ENCODE measurements around the gene EPB41L3.
"Not testable (repeated sequence)": the region's sequence is repeated elsewhere in the genome, so short reads cannot be mapped to it uniquely, and the experiment has no call there.

The EPB41L3 gene

DNA sequence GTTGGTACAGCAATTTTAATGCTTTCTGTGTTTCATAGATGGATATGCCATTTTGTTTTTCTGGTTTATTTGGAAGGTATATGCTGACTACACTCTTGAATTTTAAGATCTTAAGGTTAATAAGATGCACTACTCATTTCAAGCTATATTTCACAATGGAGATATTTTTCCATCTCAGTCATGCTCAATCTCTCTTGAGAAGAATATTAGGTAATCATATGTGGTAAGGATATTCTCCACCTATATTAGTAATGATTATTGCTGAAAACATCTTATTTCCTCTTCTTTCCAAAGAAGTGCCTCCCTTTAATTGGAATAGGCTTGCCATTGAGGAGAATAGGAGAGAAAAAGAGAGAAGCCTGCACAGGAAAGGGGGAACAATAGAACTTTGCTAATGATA, 40.1 kb downstream of the EPB41L3 start:
- peak; percentile 4 for DNase-seq (ENCODE audit: low read depth)

DNA sequence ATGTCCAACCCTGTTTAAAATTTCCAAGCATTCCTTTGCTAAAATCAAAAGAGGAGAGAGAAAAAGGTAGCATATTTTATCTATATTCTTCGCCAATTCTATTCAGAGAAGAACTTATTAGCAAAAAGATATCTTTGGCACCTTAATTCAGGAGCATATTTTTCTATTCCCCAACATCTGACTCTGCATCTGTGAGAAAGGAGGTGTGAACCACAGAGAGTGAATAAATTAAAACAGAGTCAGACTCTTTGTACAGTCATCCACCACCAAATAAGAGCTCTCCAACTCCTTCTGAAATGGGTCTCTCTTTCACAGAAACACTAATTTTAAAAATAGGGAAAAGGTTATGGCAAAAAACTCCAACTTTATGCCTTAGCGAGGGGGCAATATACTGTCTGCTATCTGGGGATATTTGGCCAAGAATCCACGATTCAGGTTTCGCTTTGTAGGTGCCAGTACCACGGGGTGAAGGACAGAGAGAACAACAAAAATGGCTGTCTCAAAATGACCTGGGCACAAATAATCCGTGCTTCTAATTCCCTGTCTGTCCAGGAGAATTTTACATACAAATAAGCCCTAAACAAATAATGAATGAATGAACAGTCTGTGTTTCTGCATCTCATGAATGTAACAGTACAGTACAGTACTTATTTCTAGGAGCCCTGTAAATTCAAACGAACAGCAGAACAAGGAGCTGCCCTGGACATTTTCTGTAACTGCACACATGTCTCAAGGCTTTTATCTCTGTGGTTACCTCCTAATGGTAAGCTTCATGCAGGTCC, 43.4 kb downstream of the EPB41L3 start:
- no peak overlapping the region for H3K4me3 ChIP-seq (ENCODE audit: low read length)
- TF ChIP-seq, protein P1, sequence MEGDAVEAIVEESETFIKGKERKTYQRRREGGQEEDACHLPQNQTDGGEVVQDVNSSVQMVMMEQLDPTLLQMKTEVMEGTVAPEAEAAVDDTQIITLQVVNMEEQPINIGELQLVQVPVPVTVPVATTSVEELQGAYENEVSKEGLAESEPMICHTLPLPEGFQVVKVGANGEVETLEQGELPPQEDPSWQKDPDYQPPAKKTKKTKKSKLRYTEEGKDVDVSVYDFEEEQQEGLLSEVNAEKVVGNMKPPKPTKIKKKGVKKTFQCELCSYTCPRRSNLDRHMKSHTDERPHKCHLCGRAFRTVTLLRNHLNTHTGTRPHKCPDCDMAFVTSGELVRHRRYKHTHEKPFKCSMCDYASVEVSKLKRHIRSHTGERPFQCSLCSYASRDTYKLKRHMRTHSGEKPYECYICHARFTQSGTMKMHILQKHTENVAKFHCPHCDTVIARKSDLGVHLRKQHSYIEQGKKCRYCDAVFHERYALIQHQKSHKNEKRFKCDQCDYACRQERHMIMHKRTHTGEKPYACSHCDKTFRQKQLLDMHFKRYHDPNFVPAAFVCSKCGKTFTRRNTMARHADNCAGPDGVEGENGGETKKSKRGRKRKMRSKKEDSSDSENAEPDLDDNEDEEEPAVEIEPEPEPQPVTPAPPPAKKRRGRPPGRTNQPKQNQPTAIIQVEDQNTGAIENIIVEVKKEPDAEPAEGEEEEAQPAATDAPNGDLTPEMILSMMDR (IDR thresholded peaks at IDR 0.05; ENCODE audit: insufficient read depth, low read depth, low read length, missing control alignments), result no peak
- DNase-seq (ENCODE audit: low read depth), result no peak

More for the DNA sequence above, 40.1 kb downstream of the EPB41L3 start:
- TF ChIP-seq, protein P1 (IDR thresholded peaks at IDR 0.05; ENCODE audit: insufficient read depth, low read depth, low read length, missing control alignments), result no peak
- H3K4me3 ChIP-seq (ENCODE audit: low read length), result no peak overlapping the region

GRCh38 chr18:5498452-5498851, 45.3 kb downstream of the EPB41L3 start:
- TF ChIP-seq, protein P1 (IDR thresholded peaks at IDR 0.05; ENCODE audit: insufficient read depth, low read depth, low read length, missing control alignments), result no peak
- no peak for DNase-seq (ENCODE audit: low read depth)

GRCh38 chr18:5496305-5496704, 47.5 kb downstream of the EPB41L3 start:
- no peak overlapping the region for H3K4me3 ChIP-seq (ENCODE audit: low read length)
- TF ChIP-seq, protein P1 (IDR thresholded peaks at IDR 0.05; ENCODE audit: insufficient read depth, low read depth, low read length, missing control alignments), result no peak
- DNase-seq (ENCODE audit: low read depth), result no peak

More at GRCh38 chr18:5498452-5498851, 45.3 kb downstream of the EPB41L3 start:
- no peak overlapping the region for H3K4me3 ChIP-seq (ENCODE audit: low read length)

DNA sequence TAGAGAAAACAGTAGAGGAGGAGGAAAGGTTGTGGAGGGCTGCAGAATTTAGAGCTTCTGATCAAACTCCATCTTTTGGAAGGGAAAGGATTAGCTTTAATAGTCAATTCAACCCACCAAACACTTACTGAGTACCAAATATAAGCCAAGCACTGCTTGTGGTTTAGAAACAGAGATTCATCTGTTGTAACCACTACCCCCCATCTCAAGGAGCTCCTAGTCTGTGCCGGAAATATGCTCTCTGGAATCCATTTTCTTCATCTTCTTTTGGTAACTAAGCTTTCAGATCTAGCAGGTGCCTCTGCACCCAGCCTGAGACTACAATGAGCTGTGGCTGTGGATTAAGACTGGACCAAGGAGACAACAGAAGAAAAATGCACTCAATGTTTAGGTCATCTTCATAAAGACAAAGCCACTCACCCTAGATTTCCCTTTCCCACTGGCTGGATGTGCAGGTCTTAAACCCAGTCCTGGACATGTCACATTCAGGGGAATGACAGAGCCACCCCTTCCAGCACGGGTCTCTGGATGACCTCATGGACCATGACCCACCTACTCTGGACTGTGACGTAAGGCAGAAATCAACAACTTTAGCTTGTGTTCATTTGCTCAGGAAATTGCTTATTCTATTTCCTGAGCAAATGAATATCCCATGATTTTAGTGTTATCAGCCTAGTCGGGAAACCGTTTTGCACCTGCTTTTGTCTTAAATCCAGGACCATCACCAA, 52.9 kb downstream of the EPB41L3 start:
- no peak overlapping the region for H3K4me3 ChIP-seq (ENCODE audit: low read length)
- no peak for DNase-seq (ENCODE audit: low read depth)
- TF ChIP-seq, protein P1 (IDR thresholded peaks at IDR 0.05; ENCODE audit: insufficient read depth, low read depth, low read length, missing control alignments), result no peak

DNA sequence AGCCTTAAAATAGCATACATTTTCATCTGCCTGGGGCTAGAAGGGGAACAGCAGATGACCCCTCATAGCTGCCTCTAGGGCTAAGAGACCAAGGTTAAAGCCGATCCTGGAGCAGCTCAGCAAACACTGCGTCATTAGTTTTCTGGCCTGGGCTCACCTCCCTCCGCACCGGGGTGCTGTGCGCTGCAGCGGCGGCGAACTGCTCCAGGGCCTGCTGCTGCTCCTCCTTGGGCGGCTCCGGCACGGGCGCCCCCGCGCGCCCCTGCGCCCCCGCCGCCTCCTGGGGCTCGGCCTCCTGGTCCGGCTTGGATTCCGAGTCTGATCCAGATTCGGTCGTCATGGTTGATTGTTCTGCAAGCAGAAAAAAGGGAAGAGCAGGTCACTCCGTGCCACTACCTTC, 55.0 kb downstream of the EPB41L3 start:
- TF ChIP-seq, protein P1 (IDR thresholded peaks at IDR 0.05; ENCODE audit: insufficient read depth, low read depth, low read length, missing control alignments), result no peak
- H3K4me3 ChIP-seq (ENCODE audit: low read length), result no peak overlapping the region

GRCh38 chr18:5488044-5488443, 55.8 kb downstream of the EPB41L3 start:
- DNase-seq (ENCODE audit: low read depth); H3K4me3 ChIP-seq (ENCODE audit: low read length): not testable (repeated sequence)

More for the DNA sequence above, 55.0 kb downstream of the EPB41L3 start:
- no peak for DNase-seq (ENCODE audit: low read depth)

All from epithelial cell of esophagus (primary cell).